Measurements from ENCODE around the gene MST1. TPM values are rescaled to one million over a fixed set of nuclear protein-coding genes. Genes with fewer than 3 reads are reported as not detected.

MST1 gene
- total RNA-seq, 1 donor from 2014 or later: 45.5 TPM

- no peak for DNase-seq (ENCODE audit: low spot score)
Measured at GRCh38 chr3:49634736-49635135, 54.5 kb downstream of the MST1 start.

Other genes with a start within 250 kb of the MST1 start
- gene DAG1, start 219.2 kb downstream of the MST1 start, total RNA-seq: 139 TPM
- gene BSN, start 135.0 kb downstream of the MST1 start, total RNA-seq: 0.81 TPM
- gene APEH, start 15.1 kb downstream of the MST1 start, total RNA-seq: 128 TPM
- 55.6 TPM for gene RNF123, start 83 bp upstream of the MST1 start, total RNA-seq
- gene AMIGO3, start 30.2 kb upstream of the MST1 start, total RNA-seq: 0.43 TPM
- gene GMPPB, start 34.5 kb upstream of the MST1 start, total RNA-seq: 51.9 TPM
- gene IP6K1, start 97.1 kb upstream of the MST1 start, total RNA-seq: 46.1 TPM
- 0.09 TPM for gene CDHR4, start 110.4 kb upstream of the MST1 start, total RNA-seq
- 4.4 TPM for gene INKA1, start 113.8 kb upstream of the MST1 start, total RNA-seq
- gene UBA7, start 124.5 kb upstream of the MST1 start, total RNA-seq: 122 TPM
- 2.4 TPM for gene TRAIP, start 167.1 kb upstream of the MST1 start, total RNA-seq
- 0.09 TPM for gene CAMKV, start 180.4 kb upstream of the MST1 start, total RNA-seq
- 131 TPM for gene MST1R, start 214.4 kb upstream of the MST1 start, total RNA-seq
- gene MON1A, start 240.3 kb upstream of the MST1 start, total RNA-seq: 9.7 TPM